Motor neuron (in vitro differentiated cells): ENCODE results near the gene CPLANE2. TPM values are rescaled to one million over a fixed set of nuclear protein-coding genes. Genes with fewer than 3 reads are reported as not detected.
"Not testable (repeated sequence)": the region's sequence is repeated elsewhere in the genome, so short reads cannot be mapped to it uniquely, and the experiment has no call there.

Experiments
- ATAC-seq, 8 experiments: fragments of 200-7000 bp; cut with Tn5 transposase; replicated peaks in 6 of 8; 2 replicates each; pipeline ENCODE4 v1.8.0; 2021; ENCODE audit warnings: mild to moderate bottlenecking in 8 of 8, moderate library complexity in 8 of 8
- H3K27ac ChIP-seq, 2 donors: fragments of 250-450 bp; sonication (Bioruptor Pico); 2 replicates each; pipeline ENCODE4 v1.9.0; 2021; ENCODE audit warnings: antibody characterized with exemption in 2 of 2, mild to moderate bottlenecking in 2 of 2, moderate library complexity in 1 of 2
- H3K4me1 ChIP-seq, 2 donors: fragments of 250-450 bp; sonication (Bioruptor Pico); replicated peaks in 1 of 2; 2 replicates each; pipeline ENCODE4 v1.6.1; 2021; ENCODE audit warnings: antibody characterized with exemption in 2 of 2, mild to moderate bottlenecking in 2 of 2, moderate library complexity in 1 of 2
- H3K4me3 ChIP-seq, 5 donors: fragments of 250-450 bp; sonication (Bioruptor Pico); 2 replicates each; pipeline ENCODE4 v1.9.0; 2021; ENCODE audit warnings: antibody characterized with exemption in 5 of 5, mild to moderate bottlenecking in 5 of 5, moderate library complexity in 4 of 5
- WGBS, 10 experiments: fragments of 450-650 bp; shearing (Covaris generic); methylation state at CpG; one replicate each; pipeline ENCODE4 v1.0.0; 2022; 5-methylcytosine and 5-hydroxymethylcytosine counted together
- in situ Hi-C, 9 experiments: fragments of 400-800 bp; cut with MboI; loops; one replicate each; pipeline ENCODE4 v1.15.0; 2021; ENCODE audit warnings: low sequenced_read_pairs in 9 of 9, low pct_unique_long_range_greater_than_20kb in 2 of 9; ENCODE audit not compliant: unreplicated experiment in 9 of 9
- total RNA-seq, 8 experiments: library from RNA; unstranded; fragments of 300-600 nt; gene quantifications; 2 replicates each; pipeline versions ENCODE4 v1.2.3 to v1.2.4, GENCODE V29; 2022

The CPLANE2 gene
- total RNA-seq, 8 experiments from 2014 or later: 5.0 to 14.4 (median 10.1) TPM

DNA sequence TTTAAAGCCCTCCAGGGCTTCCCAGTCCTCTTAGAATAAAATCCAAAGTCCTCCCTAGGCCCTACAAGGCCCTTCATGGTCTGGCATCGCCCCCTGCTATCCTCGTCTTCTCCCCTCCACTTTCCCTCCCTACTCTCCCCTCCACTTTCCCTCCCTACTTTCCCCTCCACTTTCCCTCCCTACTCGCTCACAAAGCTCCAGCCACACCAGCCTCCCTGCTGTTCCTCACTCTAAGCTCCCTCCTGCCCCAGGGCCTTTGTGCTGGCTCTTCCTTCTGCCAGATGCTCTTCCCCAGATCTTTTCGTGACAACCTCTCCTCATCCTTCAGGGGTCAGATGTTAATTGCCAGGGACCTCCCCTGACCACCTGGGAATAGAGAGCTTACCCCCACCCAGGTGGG is 37.3 kb downstream of the CPLANE2 start:
- Histone ChIP-seq H3K27ac (no peak overlapping the region), H3K4me1 (no peaks in the 10 kb centered on the region), H3K4me3 (no peak overlapping the region)
- 60 to 100% (median 74%) methylated on average over 1 to 3 of the region's 4 CpGs; no CpG with 5 or more reads in 6 of the 10 experiments for WGBS, 10 experiments
- in situ Hi-C loops: loop anchor here in 5 of 9 experiments (25.0 kb wide), 1 partner anchor 112 kb away; no protein-coding TSS in a partner anchor
- ATAC-seq: no peak

DNA sequence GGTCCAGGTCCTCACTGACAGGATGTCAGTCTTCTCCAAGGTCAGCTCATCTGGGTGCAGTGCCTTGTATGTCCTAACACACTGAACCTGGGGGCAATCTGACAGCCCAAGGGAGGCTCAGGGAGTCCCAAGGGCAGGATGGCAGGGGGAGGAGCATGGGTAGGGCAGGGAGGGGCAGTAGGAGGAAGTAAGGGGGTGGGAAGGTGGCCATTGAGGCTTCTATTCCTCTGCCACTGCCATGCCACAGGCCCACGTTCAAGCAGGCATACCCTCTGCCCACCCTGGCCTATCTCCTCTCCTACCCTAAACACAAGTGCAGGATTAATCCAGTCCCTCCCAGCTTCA is 37.9 kb downstream of the CPLANE2 start:
- peak in 3 of 8 experiments; percentile 4 to 9 (median 9) for ATAC-seq
- WGBS, 10 experiments: 20 to 60% (median 50%) methylated on average over 1 of the region's 1 CpG; no CpG with 5 or more reads in 7 of the 10 experiments
- Histone ChIP-seq H3K4me3 (no peak overlapping the region), H3K27ac (no peak overlapping the region), H3K4me1 (no peaks in the 10 kb centered on the region)
- in situ Hi-C loops: loop anchor here in 5 of 9 experiments (25.0 kb wide), 1 partner anchor 112 kb away; no protein-coding TSS in a partner anchor

DNA sequence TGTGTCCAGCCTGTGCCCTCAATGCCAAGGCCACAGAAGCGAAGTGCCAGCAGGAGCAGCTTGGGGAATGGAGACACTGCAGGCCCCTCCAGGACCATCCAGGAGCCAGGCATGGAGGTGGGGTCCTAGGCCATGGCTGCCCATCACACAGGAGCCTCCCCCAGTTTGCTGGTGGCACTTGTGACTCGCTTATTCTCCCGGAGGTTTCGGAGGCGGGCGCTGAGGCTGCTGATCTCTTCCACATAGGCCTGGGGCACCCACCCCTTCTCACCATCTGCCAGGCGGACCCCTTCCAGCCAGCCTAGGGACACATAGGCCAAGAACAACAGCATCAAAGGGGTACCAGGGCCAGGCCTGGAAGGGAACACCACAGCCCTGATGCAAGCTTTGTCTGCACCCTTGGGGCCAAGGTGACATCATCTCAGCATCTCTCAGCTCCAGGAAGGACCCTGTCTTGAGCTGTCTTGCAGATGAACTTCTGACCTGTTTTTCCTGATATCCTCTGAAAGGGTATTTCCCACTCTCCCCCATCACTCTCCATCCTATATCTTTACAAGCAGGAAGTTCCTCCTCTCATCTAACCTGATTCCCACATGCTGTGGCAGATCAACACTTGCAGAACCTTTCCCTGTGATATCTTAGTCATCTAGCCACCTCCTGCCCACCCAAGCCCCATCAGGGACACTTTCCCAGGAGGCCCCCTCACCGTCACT is 38.4 kb downstream of the CPLANE2 start:
- no peaks in the 10 kb centered on the region for H3K4me1 ChIP-seq
- ATAC-seq: peak in 5 of 8 experiments; percentile 11 to 44 (median 19)
- WGBS, 10 experiments: 60 to 100% (median 95%) methylated on average over 1 to 6 of the region's 8 CpGs; no CpG with 5 or more reads in 4 of the 10 experiments
- H3K27ac ChIP-seq: no peak overlapping the region
- H3K4me3 ChIP-seq: no peak overlapping the region
- in situ Hi-C loops: loop anchor here in 5 of 9 experiments (25.0 kb wide), 1 partner anchor 111 kb away; no protein-coding TSS in a partner anchor

DNA sequence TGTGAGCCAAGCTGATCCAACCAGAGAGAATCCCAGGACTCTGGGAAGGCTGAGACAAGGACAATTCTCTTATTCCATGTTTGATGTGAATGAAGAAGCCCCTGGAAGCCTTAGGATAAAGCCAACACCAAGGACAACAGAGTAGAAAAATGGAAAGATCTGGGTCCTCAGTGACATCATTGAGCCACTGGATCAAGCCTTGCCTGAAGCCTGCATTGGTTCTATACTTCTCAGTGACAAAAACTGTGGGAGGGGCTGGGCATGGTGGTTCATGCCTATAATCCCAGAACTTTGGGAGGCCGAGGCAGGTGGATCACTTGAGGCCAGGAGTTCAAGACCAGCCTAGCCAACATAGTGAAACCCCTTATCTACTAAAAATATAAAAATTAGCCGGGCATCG is 40.1 kb downstream of the CPLANE2 start:
- peaks cover 0 to 3% of the 10 kb centered on the region in 2 donors for H3K4me1 ChIP-seq
- whole genome bisulfite sequencing, 10 experiments: 63 to 100% (median 75%) methylated on average over 1 to 3 of the region's 3 CpGs; no CpG with 5 or more reads in 3 of the 10 experiments
- H3K4me3 ChIP-seq: no peak overlapping the region
- no peak for ATAC-seq
- in situ Hi-C loops: loop anchor here in 5 of 9 experiments (25.0 kb wide), 1 partner anchor 110 kb away; no protein-coding TSS in a partner anchor
- H3K27ac ChIP-seq: no peak overlapping the region

DNA sequence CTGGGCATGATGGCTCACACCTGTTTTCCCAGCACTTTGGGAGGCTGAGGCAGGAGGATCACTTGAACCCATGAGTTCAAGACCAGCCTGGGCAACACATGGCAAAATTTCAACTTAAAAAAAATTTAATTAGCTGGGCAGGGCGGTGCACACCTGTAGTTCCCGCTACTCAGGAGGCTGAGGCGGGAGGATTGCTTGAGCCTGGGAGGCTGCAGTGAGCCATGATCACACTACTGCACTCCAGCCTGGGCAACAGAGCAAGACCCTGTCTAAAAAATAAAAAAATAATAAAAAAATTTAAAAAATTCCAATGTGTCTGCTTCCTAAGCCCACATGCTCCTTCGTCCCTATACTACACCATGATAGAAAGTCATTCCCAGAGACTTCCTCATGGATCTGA is 40.8 kb downstream of the CPLANE2 start:
- in situ Hi-C loops: loop anchor here in 5 of 9 experiments (25.0 kb wide), 1 partner anchor 109 kb away; no protein-coding TSS in a partner anchor
- not testable (repeated sequence) for H3K4me1 ChIP-seq, H3K4me3 ChIP-seq, H3K27ac ChIP-seq, ATAC-seq
- WGBS, 10 experiments: 71 to 100% (median 89%) methylated on average over 1 to 4 of the region's 4 CpGs; no CpG with 5 or more reads in 1 of the 10 experiments

DNA sequence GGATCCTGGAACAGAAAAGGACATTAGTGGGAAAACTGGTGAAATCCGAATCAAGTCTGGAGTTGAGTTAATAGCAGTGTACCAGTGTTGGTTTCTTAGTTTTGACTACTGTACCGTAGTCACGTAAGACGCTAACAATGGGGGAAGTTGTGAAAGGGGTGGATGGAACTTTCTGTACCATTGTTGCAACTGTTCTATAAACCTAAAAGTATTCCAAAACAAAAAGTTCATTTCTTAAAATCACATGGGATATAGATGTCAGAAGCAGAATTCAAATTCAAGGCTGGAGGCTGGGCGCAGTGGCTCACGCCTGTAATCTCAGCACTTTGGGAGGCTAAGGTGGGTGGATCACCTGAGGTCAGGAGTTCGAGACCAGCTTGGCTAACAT is 41.5 kb downstream of the CPLANE2 start:
- ATAC-seq: no peak
- H3K27ac ChIP-seq: no peak overlapping the region
- peaks cover 0 to 4% of the 10 kb centered on the region in 2 donors for H3K4me1 ChIP-seq
- WGBS, 10 experiments: 3 to 96% (median 84%) methylated on average over 1 to 7 of the region's 7 CpGs; no CpG with 5 or more reads in 1 of the 10 experiments
- H3K4me3 ChIP-seq: no peak overlapping the region
- in situ Hi-C loops: loop anchor here in 5 of 9 experiments (25.0 kb wide), 1 partner anchor 108 kb away; no protein-coding TSS in a partner anchor

DNA sequence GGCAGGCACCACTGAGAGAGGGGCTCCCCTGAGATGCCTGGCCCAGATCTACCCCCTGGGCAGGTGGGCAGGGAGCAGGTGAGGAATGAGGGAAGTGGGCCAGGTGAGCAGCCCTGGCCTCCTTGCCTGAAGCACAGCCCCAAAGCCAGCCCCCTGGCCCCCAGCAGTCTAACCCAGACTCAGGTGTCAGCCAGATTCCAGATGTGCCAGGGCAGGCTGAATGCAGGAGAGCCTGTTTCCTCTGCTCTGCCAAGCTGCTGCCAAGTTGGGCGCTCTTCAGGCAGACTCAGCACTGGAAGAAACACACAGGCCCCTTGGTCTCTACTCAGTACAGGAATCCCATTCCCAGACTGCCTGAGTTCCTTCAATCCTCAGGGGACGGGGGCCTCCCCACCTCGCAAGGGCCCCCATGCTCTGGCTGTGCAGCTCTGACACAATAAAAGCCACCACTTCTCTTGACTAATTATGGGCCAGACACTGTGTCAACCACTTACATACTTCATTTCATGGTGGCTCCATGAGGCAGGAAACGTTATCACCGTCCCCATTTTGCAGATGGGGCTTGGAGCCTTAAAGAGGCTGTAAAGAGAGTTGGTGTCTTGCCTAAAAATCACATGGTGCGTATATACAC is 45.0 kb downstream of the CPLANE2 start:
- no peak overlapping the region for H3K4me3 ChIP-seq
- H3K27ac ChIP-seq: no peak overlapping the region
- in situ Hi-C loops: loop anchor here in 5 of 9 experiments (25.0 kb wide), 1 partner anchor 105 kb away; no protein-coding TSS in a partner anchor
- WGBS, 10 experiments: 0 to 87% (median 79%) methylated on average over 1 to 4 of the region's 6 CpGs; no CpG with 5 or more reads in 3 of the 10 experiments
- H3K4me1 ChIP-seq: peaks cover 0 to 4% of the 10 kb centered on the region in 2 donors
- peak in 5 of 8 experiments; percentile 40 to 72 (median 46) for ATAC-seq

DNA sequence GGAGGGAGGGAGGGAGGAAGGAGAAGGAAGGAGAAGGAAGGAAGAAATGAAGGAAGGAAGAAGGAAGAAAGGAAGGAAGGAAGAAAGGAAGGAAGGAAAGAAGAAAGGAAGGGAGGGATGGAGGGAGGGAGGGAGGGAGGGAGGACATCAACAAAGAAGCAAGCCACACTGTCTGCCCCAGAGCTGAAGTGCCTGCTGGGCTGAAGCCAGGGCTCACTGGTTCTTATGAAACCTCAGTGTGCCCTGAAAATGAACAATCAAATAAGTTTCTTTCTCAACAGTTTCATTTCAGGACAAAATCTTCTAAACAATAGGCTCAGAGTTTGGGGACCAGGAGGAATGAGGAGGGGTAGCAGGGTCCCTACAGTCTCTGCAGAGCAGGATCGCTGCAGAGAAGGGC is 45.7 kb downstream of the CPLANE2 start:
- Histone ChIP-seq H3K27ac (no peak overlapping the region), H3K4me3 (no peak overlapping the region)

DNA sequence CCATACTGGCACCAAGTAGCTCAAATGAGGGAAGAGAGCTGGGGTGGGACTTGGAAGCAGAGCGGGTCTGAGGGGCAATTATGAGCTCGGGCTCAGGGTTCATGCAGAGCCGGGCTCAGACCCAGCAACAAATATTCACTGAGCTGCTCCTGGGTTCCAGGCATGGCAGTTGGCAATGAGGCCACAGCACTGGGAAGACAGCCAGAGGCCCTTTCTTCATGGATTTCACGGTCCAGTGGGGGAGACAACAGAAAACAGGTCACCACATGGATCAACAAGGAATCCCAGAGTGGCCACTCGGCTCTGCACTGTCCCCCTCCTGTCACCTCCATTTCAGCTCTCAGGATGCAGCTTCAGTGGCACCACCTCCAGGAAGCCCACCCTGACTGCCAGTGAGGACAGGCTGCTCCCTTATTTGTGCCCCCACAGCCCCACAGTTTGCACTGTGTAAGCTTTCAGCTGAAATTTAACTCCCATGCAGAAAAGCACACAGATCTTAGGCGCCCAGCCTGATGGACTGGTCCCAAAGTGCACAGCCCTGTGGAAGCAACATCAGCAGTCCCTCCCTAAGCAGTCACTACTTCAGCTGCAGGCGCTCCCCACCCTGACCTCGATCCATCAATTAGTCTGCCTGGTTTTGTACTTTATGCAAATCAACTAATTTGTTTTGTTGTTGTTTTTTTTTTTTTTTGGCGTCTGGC is 46.9 kb downstream of the CPLANE2 start:
- 0 to 62% (median 17%) methylated on average over 1 to 8 of the region's 9 CpGs; no CpG with 5 or more reads in 1 of the 10 experiments for WGBS, 10 experiments

More for the DNA sequence above, 45.7 kb downstream of the CPLANE2 start:
- 33 to 57% methylated on average over 1 of the region's 1 CpG; no CpG with 5 or more reads in 8 of the 10 experiments for WGBS, 10 experiments
- H3K4me1 ChIP-seq: peaks cover 0 to 4% of the 10 kb centered on the region in 2 donors
- in situ Hi-C loops: loop anchor here in 5 of 9 experiments (25.0 kb wide), 1 partner anchor 104 kb away; no protein-coding TSS in a partner anchor
- no peak for ATAC-seq

DNA sequence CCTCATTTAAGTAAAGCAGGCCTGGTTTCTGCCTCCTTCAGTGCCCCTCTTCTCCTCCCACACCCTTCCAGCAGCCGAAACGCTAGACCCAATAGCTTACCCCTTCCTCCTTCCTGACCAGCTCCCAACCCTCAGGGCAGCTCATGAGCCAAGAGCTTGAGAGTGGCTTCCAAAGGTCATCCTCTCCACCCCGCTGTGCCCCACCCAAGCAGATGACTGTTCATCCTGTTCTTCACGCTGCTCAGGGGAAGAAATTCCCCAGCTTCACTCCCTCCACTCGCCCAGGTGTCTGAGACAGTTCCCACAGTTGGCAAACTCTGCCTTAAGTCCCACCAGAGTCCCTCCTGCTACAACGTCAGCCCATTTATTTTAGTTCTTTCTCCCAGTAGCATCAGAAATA is 48.0 kb downstream of the CPLANE2 start:
- Histone ChIP-seq H3K4me1 (peaks cover 0 to 4% of the 10 kb centered on the region in 2 donors), H3K27ac (no peak overlapping the region), H3K4me3 (no peak overlapping the region)
- peak in 3 of 8 experiments; percentile 24 to 66 (median 40) for ATAC-seq
- in situ Hi-C loops: loop anchor here (5.0 to 25.0 kb wide), 4 partner anchors 102 to 112 kb away; no protein-coding TSS in a partner anchor
- WGBS, 10 experiments: 0 to 92% (median 73%) methylated on average over 1 to 6 of the region's 6 CpGs; no CpG with 5 or more reads in 1 of the 10 experiments

More for the DNA sequence above, 46.9 kb downstream of the CPLANE2 start:
- H3K4me1 ChIP-seq: peaks cover 0 to 4% of the 10 kb centered on the region in 2 donors
- no peak overlapping the region for H3K4me3 ChIP-seq
- peak in 3 of 8 experiments; percentile 14 to 75 (median 62) for ATAC-seq
- no peak overlapping the region for H3K27ac ChIP-seq
- in situ Hi-C loops: loop anchor here (5.0 to 25.0 kb wide), 4 partner anchors 103 to 113 kb away; no protein-coding TSS in a partner anchor

DNA sequence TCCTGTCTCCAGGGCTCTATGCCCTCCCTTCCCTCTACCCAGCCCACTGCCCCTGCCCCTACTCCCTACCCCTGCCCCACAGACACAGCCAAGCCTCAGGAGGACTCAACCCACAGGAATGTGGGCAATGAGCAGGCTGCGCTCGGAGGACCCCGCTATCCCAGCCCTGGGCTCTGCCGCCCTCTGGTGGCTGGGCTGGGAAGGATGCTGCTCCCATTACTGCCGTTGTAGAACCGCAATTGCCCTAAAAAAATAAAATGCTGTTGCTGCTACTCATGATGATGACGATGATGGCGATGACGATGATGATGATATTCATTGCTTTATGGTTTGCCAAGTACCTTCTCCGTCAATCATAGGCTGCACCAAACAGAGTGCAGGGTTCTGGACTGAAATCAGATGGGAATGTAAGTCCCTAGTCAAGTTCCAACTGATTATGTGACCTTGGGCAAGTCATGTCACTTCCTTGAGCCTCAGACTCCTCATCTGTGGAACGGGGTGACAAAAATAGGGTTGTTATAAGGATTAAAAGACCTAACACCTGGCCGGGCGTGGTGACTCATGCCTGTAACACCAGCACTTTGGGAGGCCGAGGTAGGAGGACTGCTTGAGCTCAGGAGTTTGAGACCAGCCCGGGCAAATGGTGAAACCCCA is 49.1 kb downstream of the CPLANE2 start:
- no peak overlapping the region for H3K27ac ChIP-seq
- no peak overlapping the region for H3K4me3 ChIP-seq
- H3K4me1 ChIP-seq: peaks cover 0 to 4% of the 10 kb centered on the region in 2 donors
- ATAC-seq: peak; percentile 48 to 89 (median 76)
- 0 to 73% (median 29%) methylated on average over 3 to 10 of the region's 15 CpGs; no CpG with 5 or more reads in 3 of the 10 experiments for WGBS, 10 experiments
- in situ Hi-C loops: loop anchor here (5.0 to 25.0 kb wide), 4 partner anchors 101 to 111 kb away; no protein-coding TSS in a partner anchor
